ENCODE results near the gene NPVF.
A peak's percentile ranks its signal among the peaks of the same experiment; 100 is the strongest.

The NPVF gene

GRCh38 chr7:25223206-25223605 is 5.1 kb downstream of the NPVF start:
- no peak for DNase-seq

- no peak for DNase-seq
Measured at GRCh38 chr7:25222666-25223065, 5.6 kb downstream of the NPVF start.

GRCh38 chr7:25221009-25221408 is 7.3 kb downstream of the NPVF start:
- no peak for DNase-seq

GRCh38 chr7:25218191-25218590 is 10.1 kb downstream of the NPVF start:
- no peak for DNase-seq

- DNase-seq = peak; percentile 61 to 81 (median 79)
Measured at GRCh38 chr7:25216837-25217236, 11.4 kb downstream of the NPVF start.

- no peak for DNase-seq
Measured at GRCh38 chr7:25215694-25216335, 12.5 kb downstream of the NPVF start.

- no peak for DNase-seq
Measured at GRCh38 chr7:25208525-25209221, 19.6 kb downstream of the NPVF start.

- no peak for DNase-seq
Measured at GRCh38 chr7:25207887-25208286, 20.4 kb downstream of the NPVF start.

GRCh38 chr7:25206765-25207164 is 21.5 kb downstream of the NPVF start:
- no peak for DNase-seq

GRCh38 chr7:25196132-25196896 is 32.0 kb downstream of the NPVF start:
- DNase-seq = no peak

- no peak for DNase-seq
Measured at GRCh38 chr7:25194036-25194435, 34.2 kb downstream of the NPVF start.

- DNase-seq = no peak
Measured at GRCh38 chr7:25192043-25192442, 36.2 kb downstream of the NPVF start.

GRCh38 chr7:25189197-25189596 is 39.1 kb downstream of the NPVF start:
- DNase-seq = no peak

- DNase-seq = peak in 1 of 3 donors; percentile 2
Measured at GRCh38 chr7:25187932-25188331, 40.4 kb downstream of the NPVF start.

GRCh38 chr7:25186436-25186835 is 41.9 kb downstream of the NPVF start:
- DNase-seq = no peak

- peak; percentile 25 to 37 (median 27) for DNase-seq
Measured at GRCh38 chr7:25181532-25181931, 46.8 kb downstream of the NPVF start.

- no peak for DNase-seq
Measured at GRCh38 chr7:25180946-25181345, 47.3 kb downstream of the NPVF start.

- DNase-seq = no peak
Measured at GRCh38 chr7:25180592-25180923, 47.7 kb downstream of the NPVF start.

- peak; percentile 94 to 98 (median 96) for DNase-seq
Measured at GRCh38 chr7:25179771-25180591, 48.3 kb downstream of the NPVF start.

GRCh38 chr7:25179325-25179724 is 49.0 kb downstream of the NPVF start:
- peak in 1 of 3 donors; percentile 5 for DNase-seq
